ENCODE data around the gene ZFAND2A. TPM values are rescaled to one million over a fixed set of nuclear protein-coding genes. Genes with fewer than 3 reads are reported as not detected.

ZFAND2A gene
- polyA plus RNA-seq, 1 donor = 13.1 TPM

- no peak for DNase-seq (ENCODE audit: low read depth)
These were observed 51.6 kb downstream of the ZFAND2A start for GRCh38 chr7:1108264-1108920.

DNA sequence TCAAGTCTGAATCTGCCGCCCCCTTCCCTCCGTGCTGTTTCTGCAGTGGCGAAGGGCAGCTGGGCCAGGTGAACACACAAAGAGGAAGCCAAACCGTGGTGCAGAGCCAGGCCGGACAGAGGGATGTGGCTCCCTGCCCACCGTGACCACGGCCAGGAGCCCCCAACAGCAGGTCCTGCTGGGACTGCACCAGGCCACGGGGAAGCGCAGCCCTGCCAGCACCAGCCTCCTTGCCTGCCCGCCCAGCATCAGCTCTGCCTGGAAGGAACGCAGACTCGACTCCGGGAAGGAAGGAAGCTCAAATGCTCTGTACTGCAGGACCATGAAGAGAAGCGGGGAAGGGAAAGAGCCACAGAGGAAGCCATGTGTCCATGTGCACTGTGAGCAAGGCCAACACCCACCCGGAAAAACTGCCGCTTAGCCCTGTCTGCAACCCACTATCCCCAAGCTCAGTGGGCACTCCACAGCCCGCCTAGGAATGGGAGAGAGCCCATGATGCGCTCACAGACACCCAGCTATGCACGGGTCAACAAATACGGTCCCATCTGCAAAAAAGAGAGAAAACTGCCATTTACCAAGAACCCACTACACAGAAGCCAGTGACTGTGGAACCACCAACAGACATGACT lies 53.1 kb downstream of the ZFAND2A start:
- no peak for DNase-seq (ENCODE audit: low read depth)

GRCh38 chr7:1106063-1106792 lies 53.8 kb downstream of the ZFAND2A start:
- no peak for DNase-seq (ENCODE audit: low read depth)

DNA sequence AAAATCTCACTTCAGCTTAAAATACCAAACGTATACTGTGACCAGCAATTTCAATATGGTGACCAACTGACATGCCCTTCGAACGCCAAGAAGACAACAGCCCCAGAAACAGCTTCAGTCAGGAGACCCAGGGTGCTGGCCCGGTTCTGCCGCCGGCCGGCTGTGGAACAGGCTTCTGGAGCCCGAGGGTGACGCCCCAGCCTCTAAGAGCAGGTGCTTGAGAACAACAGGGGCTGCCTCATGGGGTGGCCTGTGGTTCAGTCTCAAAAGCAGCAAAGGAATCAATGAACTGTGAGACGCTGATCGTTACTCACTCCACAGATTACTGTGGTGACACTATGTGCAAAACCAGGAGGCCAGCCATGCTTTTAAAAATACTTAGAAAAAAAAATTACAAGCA lies 54.8 kb downstream of the ZFAND2A start:
- DNase-seq (ENCODE audit: low read depth) = no peak

DNA sequence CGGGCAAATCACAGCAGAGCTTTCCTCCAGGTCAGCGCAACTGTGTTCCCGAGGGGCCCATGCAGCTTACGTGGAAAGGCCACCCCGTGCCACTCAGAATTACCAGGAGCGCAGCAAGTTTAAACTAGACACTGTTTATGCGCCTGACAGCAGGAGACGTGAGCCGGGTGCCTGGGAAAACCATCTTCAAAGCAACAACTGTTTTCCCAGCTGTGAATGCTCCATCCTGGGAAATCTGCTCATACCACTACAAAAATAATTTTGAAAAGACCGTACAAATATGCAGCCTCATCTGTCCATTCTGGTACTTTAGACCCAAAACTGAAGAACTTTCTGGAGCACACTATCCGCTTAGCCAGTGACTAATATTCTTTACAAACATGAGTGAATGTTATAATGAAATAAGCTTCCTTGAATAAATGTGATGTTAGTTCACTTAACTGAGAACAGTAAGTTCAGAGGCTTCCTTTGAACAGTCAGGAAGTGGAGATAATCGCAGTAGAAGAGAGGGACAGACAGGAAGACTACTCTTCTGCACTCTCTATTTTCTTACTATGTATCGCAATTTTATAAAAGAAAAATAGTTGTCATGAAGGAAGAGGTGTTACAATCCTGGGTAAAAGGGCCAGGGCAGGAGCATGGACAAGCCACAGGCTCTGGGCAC lies 55.3 kb downstream of the ZFAND2A start:
- no peak for DNase-seq (ENCODE audit: low read depth)

- no peak for DNase-seq (ENCODE audit: low read depth)
These were observed 56.0 kb downstream of the ZFAND2A start for GRCh38 chr7:1103789-1104515.

- no peak for DNase-seq (ENCODE audit: low read depth)
These were observed 56.8 kb downstream of the ZFAND2A start for GRCh38 chr7:1103009-1103788.

Other genes starting within 250 kb of the ZFAND2A start
- 3.2 TPM for gene ADAP1, start 205.5 kb downstream of the ZFAND2A start, polyA plus RNA-seq (ENCODE audit: insufficient read length)
- gene COX19, start 184.6 kb downstream of the ZFAND2A start, polyA plus RNA-seq (ENCODE audit: insufficient read length) = 11.6 TPM
- 0.59 TPM for gene CYP2W1, start 177.0 kb downstream of the ZFAND2A start, polyA plus RNA-seq (ENCODE audit: insufficient read length)
- 4.4 TPM for gene GPR146, start 115.7 kb downstream of the ZFAND2A start, polyA plus RNA-seq (ENCODE audit: insufficient read length)
- gene GPER1, start 72.1 kb downstream of the ZFAND2A start, polyA plus RNA-seq (ENCODE audit: insufficient read length) = 14.4 TPM
- not detected for gene UNCX, start 72.7 kb upstream of the ZFAND2A start, polyA plus RNA-seq (ENCODE audit: insufficient read length)

Measured in forelimb muscle (tissue), 1 donor.